HEK293 (cell line): Measurements from ENCODE around the gene NINL.

Source experiments
- CTCF ChIA-PET: fragments of 350-600 bp; formaldehyde crosslinking; extraction: SDS; loops from one replicate; lab custom pipeline; 2021; ENCODE audit warnings: antibody characterized with exemption; lab: Yijun Ruan, JAX
- POLR2A ChIA-PET: fragments of 300-600 bp; formaldehyde crosslinking; extraction: SDS; loops from one replicate; lab custom pipeline; 2020; ENCODE audit warnings: antibody characterized with exemption, inconsistent platforms; lab: Yijun Ruan, JAX
- H3K27ac ChIP-seq: fragments of 200-500 bp; sonication (Bioruptor generic); 2 replicates; pipeline ENCODE4 v1.5.1; 2014; ENCODE audit warnings: low read depth, low read length, control low read depth, inconsistent platforms; ENCODE audit errors: extremely low read depth
- H3K36me3 ChIP-seq, 2 experiments: fragments of 200-500 bp in 1 of 2; sonication (Bioruptor generic) in 1 of 2; 1 replicate in 1 of 2; 2 replicates in 1 of 2; pipeline ENCODE4 v1.5.1; 2014 to 2017; ENCODE audit warnings: inconsistent platforms in 2 of 2, low read length in 2 of 2; ENCODE audit not compliant: control insufficient read depth in 2 of 2, insufficient read depth in 1 of 2
- H3K4me1 ChIP-seq: fragments of 200-500 bp; sonication (Bioruptor generic); 2 replicates; pipeline ENCODE4 v1.5.1; 2014; ENCODE audit warnings: mild to moderate bottlenecking, low read length, inconsistent platforms; ENCODE audit not compliant: control insufficient read depth, insufficient read depth
- H3K4me3 ChIP-seq: 2 replicates; pipeline ENCODE4 v1.5.1; 2011; ENCODE audit warnings: low read depth, mild to moderate bottlenecking, control low read depth, low read length, moderate library complexity
- H3K9me3 ChIP-seq: fragments of 200-500 bp; sonication (Bioruptor generic); 2 replicates; pipeline ENCODE4 v1.5.1; 2014; ENCODE audit warnings: low read depth, low read length, inconsistent platforms; ENCODE audit not compliant: control insufficient read depth, insufficient read depth
- KLF9 ChIP-seq: fragments of 450-650 bp; formaldehyde crosslinking; IDR thresholded peaks from 2 replicates; pipeline ENCODE4 v1.5.1; 2016; ENCODE audit warnings: missing biosample characterization, missing genetic modification characterization, low read depth
- SP7 ChIP-seq: fragments of 450-650 bp; formaldehyde crosslinking; IDR thresholded peaks from 2 replicates; pipeline ENCODE4 v1.5.1; 2016; ENCODE audit warnings: missing biosample characterization, missing genetic modification characterization
- YY1 ChIP-seq: fragments of 450-650 bp; formaldehyde crosslinking; IDR thresholded peaks from 2 replicates; pipeline ENCODE4 v1.5.1; 2018; ENCODE audit warnings: missing biosample characterization, missing genetic modification characterization
- ZBTB20 ChIP-seq: fragments of 450-650 bp; formaldehyde crosslinking; IDR thresholded peaks from 2 replicates; pipeline ENCODE4 v1.5.1; 2016; ENCODE audit warnings: missing biosample characterization, missing genetic modification characterization
- ZFP3 ChIP-seq: fragments of 450-650 bp; formaldehyde crosslinking; IDR thresholded peaks from 2 replicates; pipeline ENCODE4 v1.5.1; 2016; ENCODE audit warnings: low read depth, missing biosample characterization, missing genetic modification characterization
- ZNF133 ChIP-seq: fragments of 450-650 bp; formaldehyde crosslinking; IDR thresholded peaks from 2 replicates; pipeline ENCODE4 v1.5.1; 2016; ENCODE audit warnings: missing biosample characterization, missing genetic modification characterization
- ZNF146 ChIP-seq: fragments of 450-650 bp; formaldehyde crosslinking; IDR thresholded peaks from 2 replicates; pipeline ENCODE4 v1.5.1; 2016; ENCODE audit warnings: missing biosample characterization, missing genetic modification characterization
- ZNF148 ChIP-seq: fragments of 450-650 bp; formaldehyde crosslinking; IDR thresholded peaks from 2 replicates; pipeline ENCODE4 v1.5.0; 2017; ENCODE audit warnings: missing biosample characterization, missing genetic modification characterization, borderline replicate concordance
- ZNF157 ChIP-seq: fragments of 450-650 bp; formaldehyde crosslinking; IDR thresholded peaks from 2 replicates; pipeline ENCODE4 v1.5.1; 2016; ENCODE audit warnings: missing biosample characterization, missing genetic modification characterization
- ZNF214 ChIP-seq: fragments of 450-650 bp; formaldehyde crosslinking; IDR thresholded peaks from 2 replicates; pipeline ENCODE4 v1.5.1; 2017; ENCODE audit warnings: missing biosample characterization, mild to moderate bottlenecking, missing genetic modification characterization, borderline replicate concordance
- ZNF335 ChIP-seq: fragments of 450-650 bp; formaldehyde crosslinking; conservative IDR thresholded peaks from 2 replicates; pipeline ENCODE4 v1.5.1; 2016; ENCODE audit warnings: missing biosample characterization, missing genetic modification characterization
- ZNF488 ChIP-seq: fragments of 450-650 bp; formaldehyde crosslinking; IDR thresholded peaks from 2 replicates; pipeline ENCODE4 v1.5.1; 2016; ENCODE audit warnings: missing biosample characterization, missing genetic modification characterization
- ZNF521 ChIP-seq: fragments of 450-650 bp; formaldehyde crosslinking; IDR thresholded peaks from 2 replicates; pipeline ENCODE4 v1.5.1; 2017; ENCODE audit warnings: missing biosample characterization, mild to moderate bottlenecking, missing genetic modification characterization
- ZNF529 ChIP-seq: fragments of 450-650 bp; formaldehyde crosslinking; IDR thresholded peaks from 2 replicates; pipeline ENCODE4 v1.5.1; 2017; ENCODE audit warnings: missing genetic modification characterization, missing biosample characterization; ENCODE audit not compliant: insufficient replicate concordance
- ZNF544 ChIP-seq: fragments of 450-650 bp; formaldehyde crosslinking; IDR thresholded peaks from 2 replicates; pipeline ENCODE4 v1.5.0; 2017; ENCODE audit warnings: missing biosample characterization, missing genetic modification characterization
- ZNF555 ChIP-seq: fragments of 450-650 bp; formaldehyde crosslinking; conservative IDR thresholded peaks from 2 replicates; pipeline ENCODE4 v1.5.1; 2017; ENCODE audit warnings: missing biosample characterization, mild to moderate bottlenecking, missing genetic modification characterization, inconsistent platforms
- ZNF600 ChIP-seq: fragments of 450-650 bp; formaldehyde crosslinking; IDR thresholded peaks from 2 replicates; pipeline ENCODE4 v1.5.1; 2016; ENCODE audit warnings: missing biosample characterization, missing genetic modification characterization
- ZNF610 ChIP-seq: fragments of 450-650 bp; formaldehyde crosslinking; IDR thresholded peaks from 2 replicates; pipeline ENCODE4 v1.5.1; 2016; ENCODE audit warnings: missing biosample characterization, missing genetic modification characterization, borderline replicate concordance
- ZNF670 ChIP-seq: fragments of 450-650 bp; formaldehyde crosslinking; IDR thresholded peaks from 2 replicates; pipeline ENCODE4 v1.5.1; 2016; ENCODE audit warnings: missing biosample characterization, missing genetic modification characterization, low read depth
- ZNF776 ChIP-seq: fragments of 450-650 bp; formaldehyde crosslinking; IDR thresholded peaks from 2 replicates; pipeline ENCODE4 v1.5.0; 2017; ENCODE audit warnings: missing biosample characterization, missing genetic modification characterization, borderline replicate concordance
- TF ChIP-seq, protein P1 (sequence below): fragments of 450-650 bp; formaldehyde crosslinking; IDR thresholded peaks from 2 replicates; pipeline ENCODE4 v1.5.1; 2016; ENCODE audit warnings: missing biosample characterization, missing genetic modification characterization
- TF ChIP-seq, protein P2 (sequence below): fragments of 450-650 bp; formaldehyde crosslinking; IDR thresholded peaks from 2 replicates; pipeline ENCODE4 v1.5.1; 2016; ENCODE audit warnings: missing biosample characterization, missing genetic modification characterization
- TF ChIP-seq, protein P3 (sequence below): fragments of 450-650 bp; formaldehyde crosslinking; IDR thresholded peaks from 2 replicates; pipeline ENCODE4 v1.5.1; 2016; ENCODE audit warnings: missing biosample characterization, missing genetic modification characterization, low read depth
- TF ChIP-seq, protein P4 (sequence below): fragments of 450-650 bp; formaldehyde crosslinking; IDR thresholded peaks from 2 replicates; pipeline ENCODE4 v1.5.1; 2016; ENCODE audit warnings: missing biosample characterization, missing genetic modification characterization

NINL gene

GRCh38 chr20:25544311-25544710, 41.0 kb downstream of the NINL start:
- Histone ChIP-seq H3K27ac (no peak overlapping the region), H3K4me1 (peaks cover 11% of the 10 kb centered on the region)
- TF ChIP-seq ZNF610 (tag by site-specific recombination) = no peak
- TF ChIP-seq YY1 = no peak
- TF ChIP-seq, protein P1, sequence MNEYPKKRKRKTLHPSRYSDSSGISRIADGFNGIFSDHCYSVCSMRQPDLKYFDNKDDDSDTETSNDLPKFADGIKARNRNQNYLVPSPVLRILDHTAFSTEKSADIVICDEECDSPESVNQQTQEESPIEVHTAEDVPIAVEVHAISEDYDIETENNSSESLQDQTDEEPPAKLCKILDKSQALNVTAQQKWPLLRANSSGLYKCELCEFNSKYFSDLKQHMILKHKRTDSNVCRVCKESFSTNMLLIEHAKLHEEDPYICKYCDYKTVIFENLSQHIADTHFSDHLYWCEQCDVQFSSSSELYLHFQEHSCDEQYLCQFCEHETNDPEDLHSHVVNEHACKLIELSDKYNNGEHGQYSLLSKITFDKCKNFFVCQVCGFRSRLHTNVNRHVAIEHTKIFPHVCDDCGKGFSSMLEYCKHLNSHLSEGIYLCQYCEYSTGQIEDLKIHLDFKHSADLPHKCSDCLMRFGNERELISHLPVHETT = no peak
- TF ChIP-seq, protein P2, sequence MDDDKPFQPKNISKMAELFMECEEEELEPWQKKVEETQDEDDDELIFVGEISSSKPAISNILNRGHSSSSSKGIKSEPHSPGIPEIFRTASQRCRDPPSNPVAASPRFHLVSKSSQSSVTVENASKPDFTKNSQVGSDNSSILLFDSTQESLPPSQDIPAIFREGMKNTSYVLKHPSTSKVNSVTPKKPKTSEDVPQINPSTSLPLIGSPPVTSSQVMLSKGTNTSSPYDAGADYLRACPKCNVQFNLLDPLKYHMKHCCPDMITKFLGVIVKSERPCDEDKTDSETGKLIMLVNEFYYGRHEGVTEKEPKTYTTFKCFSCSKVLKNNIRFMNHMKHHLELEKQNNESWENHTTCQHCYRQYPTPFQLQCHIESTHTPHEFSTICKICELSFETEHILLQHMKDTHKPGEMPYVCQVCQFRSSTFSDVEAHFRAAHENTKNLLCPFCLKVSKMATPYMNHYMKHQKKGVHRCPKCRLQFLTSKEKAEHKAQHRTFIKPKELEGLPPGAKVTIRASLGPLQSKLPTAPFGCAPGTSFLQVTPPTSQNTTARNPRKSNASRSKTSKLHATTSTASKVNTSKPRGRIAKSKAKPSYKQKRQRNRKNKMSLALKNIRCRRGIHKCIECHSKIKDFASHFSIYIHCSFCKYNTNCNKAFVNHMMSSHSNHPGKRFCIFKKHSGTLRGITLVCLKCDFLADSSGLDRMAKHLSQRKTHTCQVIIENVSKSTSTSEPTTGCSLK (tag by site-specific recombination) = no peak
- no peak for TF ChIP-seq ZNF214
- TF ChIP-seq, protein P3, sequence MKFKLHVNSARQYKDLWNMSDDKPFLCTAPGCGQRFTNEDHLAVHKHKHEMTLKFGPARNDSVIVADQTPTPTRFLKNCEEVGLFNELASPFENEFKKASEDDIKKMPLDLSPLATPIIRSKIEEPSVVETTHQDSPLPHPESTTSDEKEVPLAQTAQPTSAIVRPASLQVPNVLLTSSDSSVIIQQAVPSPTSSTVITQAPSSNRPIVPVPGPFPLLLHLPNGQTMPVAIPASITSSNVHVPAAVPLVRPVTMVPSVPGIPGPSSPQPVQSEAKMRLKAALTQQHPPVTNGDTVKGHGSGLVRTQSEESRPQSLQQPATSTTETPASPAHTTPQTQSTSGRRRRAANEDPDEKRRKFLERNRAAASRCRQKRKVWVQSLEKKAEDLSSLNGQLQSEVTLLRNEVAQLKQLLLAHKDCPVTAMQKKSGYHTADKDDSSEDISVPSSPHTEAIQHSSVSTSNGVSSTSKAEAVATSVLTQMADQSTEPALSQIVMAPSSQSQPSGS (tag by site-specific recombination) = no peak
- no peak for TF ChIP-seq ZNF488 (tag by site-specific recombination)
- TF ChIP-seq, protein P4, sequence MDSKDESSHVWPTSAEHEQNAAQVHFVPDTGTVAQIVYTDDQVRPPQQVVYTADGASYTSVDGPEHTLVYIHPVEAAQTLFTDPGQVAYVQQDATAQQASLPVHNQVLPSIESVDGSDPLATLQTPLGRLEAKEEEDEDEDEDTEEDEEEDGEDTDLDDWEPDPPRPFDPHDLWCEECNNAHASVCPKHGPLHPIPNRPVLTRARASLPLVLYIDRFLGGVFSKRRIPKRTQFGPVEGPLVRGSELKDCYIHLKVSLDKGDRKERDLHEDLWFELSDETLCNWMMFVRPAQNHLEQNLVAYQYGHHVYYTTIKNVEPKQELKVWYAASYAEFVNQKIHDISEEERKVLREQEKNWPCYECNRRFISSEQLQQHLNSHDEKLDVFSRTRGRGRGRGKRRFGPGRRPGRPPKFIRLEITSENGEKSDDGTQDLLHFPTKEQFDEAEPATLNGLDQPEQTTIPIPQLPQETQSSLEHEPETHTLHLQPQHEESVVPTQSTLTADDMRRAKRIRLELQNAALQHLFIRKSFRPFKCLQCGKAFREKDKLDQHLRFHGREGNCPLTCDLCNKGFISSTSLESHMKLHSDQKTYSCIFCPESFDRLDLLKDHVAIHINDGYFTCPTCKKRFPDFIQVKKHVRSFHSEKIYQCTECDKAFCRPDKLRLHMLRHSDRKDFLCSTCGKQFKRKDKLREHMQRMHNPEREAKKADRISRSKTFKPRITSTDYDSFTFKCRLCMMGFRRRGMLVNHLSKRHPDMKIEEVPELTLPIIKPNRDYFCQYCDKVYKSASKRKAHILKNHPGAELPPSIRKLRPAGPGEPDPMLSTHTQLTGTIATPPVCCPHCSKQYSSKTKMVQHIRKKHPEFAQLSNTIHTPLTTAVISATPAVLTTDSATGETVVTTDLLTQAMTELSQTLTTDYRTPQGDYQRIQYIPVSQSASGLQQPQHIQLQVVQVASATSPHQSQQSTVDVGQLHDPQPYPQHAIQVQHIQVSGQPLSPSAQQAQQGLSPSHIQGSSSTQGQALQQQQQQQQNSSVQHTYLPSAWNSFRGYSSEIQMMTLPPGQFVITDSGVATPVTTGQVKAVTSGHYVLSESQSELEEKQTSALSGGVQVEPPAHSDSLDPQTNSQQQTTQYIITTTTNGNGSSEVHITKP (tag by site-specific recombination) = no peak
- no peak for TF ChIP-seq ZNF157
- TF ChIP-seq SP7 (tag by site-specific recombination) = no peak
- TF ChIP-seq, all 188 proteins: peak for 0
- ChIA-PET POLR2A (no interaction called here), CTCF (no interaction called here)
- H3K36me3 ChIP-seq = no peaks in the 10 kb centered on the region
- no peak overlapping the region for H3K4me3 ChIP-seq
- H3K9me3 ChIP-seq = no peaks in the 10 kb centered on the region

DNA sequence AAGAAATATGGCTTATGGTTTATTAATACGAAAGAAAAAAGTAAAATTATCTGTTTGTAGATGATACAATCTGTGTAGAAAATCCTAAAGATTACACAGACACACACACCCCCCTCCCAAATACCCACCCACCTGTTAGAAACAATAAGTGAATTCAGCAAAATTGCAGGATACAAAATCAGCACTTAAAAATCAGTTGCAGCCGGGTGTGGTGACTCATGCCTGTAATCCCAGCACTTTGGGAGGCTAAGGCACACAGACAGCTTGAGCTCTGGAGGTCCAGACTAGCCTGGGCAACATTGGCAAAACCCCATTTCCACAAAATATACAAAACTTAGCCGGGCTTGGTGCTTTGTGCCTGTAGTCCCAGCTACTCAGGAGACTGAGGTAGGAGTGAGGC, 42.3 kb downstream of the NINL start:
- Histone ChIP-seq H3K4me3 (no peak overlapping the region), H3K9me3 (no peaks in the 10 kb centered on the region), H3K36me3 (peaks cover 0 to under 1% of the 10 kb centered on the region in 2 experiments; a peak in 1 of 3 replicates), H3K4me1 (peaks cover 11% of the 10 kb centered on the region), H3K27ac (no peak overlapping the region)
- POLR2A ChIA-PET = no interaction called here
- CTCF ChIA-PET = no interaction called here
- TF ChIP-seq ZNF521 = no peak
- no peak for TF ChIP-seq ZNF146 (tag by site-specific recombination)
- no peak for TF ChIP-seq ZBTB20 (tag by site-specific recombination)
- no peak for TF ChIP-seq ZNF529 (tag by site-specific recombination)
- no peak for TF ChIP-seq ZNF148 (tag by site-specific recombination)
- no peak for TF ChIP-seq ZNF544
- TF ChIP-seq KLF9 = 0 out of 2 replicates have a peak, but pooled peaks have one; percentile 12
- no peak for TF ChIP-seq ZNF776 (tag by site-specific recombination)
- no peak for TF ChIP-seq ZNF133 (tag by site-specific recombination)
- TF ChIP-seq ZNF600 (tag by site-specific recombination) = peak; percentile 41; the same call in 1 of the 2 replicates
- TF ChIP-seq ZNF555 (tag by site-specific recombination) = no peak
- TF ChIP-seq ZFP3 (tag by site-specific recombination) = no peak
- no peak for TF ChIP-seq ZNF670
- no peak for TF ChIP-seq ZNF335 (tag by site-specific recombination)
